Muscle of leg (tissue), 11 donors: Measurements from ENCODE around the gene MYBBP1A. TPM values are rescaled to one million over a fixed set of nuclear protein-coding genes. Genes with fewer than 3 reads are reported as not detected.

Experiments used
- DNase-seq: peaks from one replicate; pipeline ENCODE4 v3.0.0; 2013
- H3K27ac ChIP-seq: one replicate; pipeline ENCODE4 v1.5.1; 2013; ENCODE audit warnings: mild to moderate bottlenecking, low read length, control low read depth
- H3K27me3 ChIP-seq: one replicate; pipeline ENCODE4 v1.6.1; 2013; ENCODE audit warnings: low read length; ENCODE audit not compliant: control insufficient read depth, insufficient read depth
- H3K36me3 ChIP-seq: one replicate; pipeline ENCODE4 v1.6.1; 2013; ENCODE audit warnings: low read length; ENCODE audit not compliant: control insufficient read depth, insufficient read depth
- H3K4me1 ChIP-seq: one replicate; pipeline ENCODE4 v1.6.1; 2013; ENCODE audit warnings: low read length; ENCODE audit not compliant: control insufficient read depth, insufficient read depth
- H3K4me3 ChIP-seq: one replicate; pipeline ENCODE4 v1.5.1; 2013; ENCODE audit warnings: low read length, control low read depth
- H3K9me3 ChIP-seq: replicated peaks from 2 replicates; pipeline ENCODE4 v1.6.1; 2013; ENCODE audit warnings: low read depth, low read length; ENCODE audit not compliant: control insufficient read depth
- WGBS: methylation state at CpG from one replicate; pipeline ENCODE4 v1.1.5; 2013; ENCODE audit warnings: missing lambda C conversion rate; ENCODE audit not compliant: insufficient coverage; 5-methylcytosine and 5-hydroxymethylcytosine counted together
- polyA plus RNA-seq, 8 donors: library from polyadenylated mRNA; unstranded; fragments of 120-200 nt; gene quantifications; one replicate each; pipeline versions ENCODE4 v1.2.1 to v1.2.3, GENCODE V29; 2013; ENCODE audit warnings: inconsistent platforms in 1 of 8, low replicate concordance in 1 of 8; ENCODE audit not compliant: insufficient read length in 8 of 8, insufficient read depth in 1 of 8
- total RNA-seq: library from RNA; stranded (reverse); fragments of 120-200 nt; gene quantifications from one replicate; pipeline ENCODE4 v1.2.4, GENCODE V29; 2013

The MYBBP1A gene
- total and polyA plus RNA-seq, 9 donors = 25.5 to 42.3 (median 34.3) TPM

- no peak overlapping the region for H3K4me3 ChIP-seq
- DNase-seq = peak; percentile 62
- no peaks in the 10 kb centered on the region for H3K9me3 ChIP-seq
- H3K27ac ChIP-seq = peak overlapping the region; percentile 59
- H3K36me3 ChIP-seq = peaks cover 47% of the 10 kb centered on the region
- peaks cover 7% of the 10 kb centered on the region for H3K27me3 ChIP-seq
- 15% methylated on average over 5 of the region's 18 CpGs for WGBS
- peaks cover 61% of the 10 kb centered on the region for H3K4me1 ChIP-seq
Measured at GRCh38 chr17:4536742-4537411, 18.3 kb downstream of the MYBBP1A start.

DNA sequence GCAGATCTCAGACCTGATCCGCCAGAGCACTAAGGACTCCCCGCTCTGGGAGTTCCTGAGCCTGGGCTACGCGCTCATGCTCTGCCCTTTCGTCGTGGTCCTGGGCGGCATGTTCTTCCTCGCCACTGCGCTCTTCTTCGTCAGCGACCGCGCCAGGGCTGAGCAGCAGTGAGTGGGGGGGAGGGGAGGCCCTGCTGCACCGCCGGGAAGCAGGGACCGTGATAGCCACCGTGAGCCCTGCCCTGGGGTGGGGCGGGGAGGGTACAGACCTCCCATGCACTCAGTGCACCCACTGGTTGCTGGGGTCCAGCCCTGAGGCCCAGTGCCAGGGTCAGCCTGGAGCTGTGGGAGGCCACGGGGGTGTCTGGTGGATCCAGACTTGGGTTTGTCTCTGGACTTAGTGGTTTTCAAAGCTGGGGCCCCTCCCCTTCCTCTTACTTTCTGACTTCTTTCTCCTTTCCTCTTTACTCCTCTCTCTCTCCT is 18.9 kb downstream of the MYBBP1A start:
- 11% methylated on average over 17 of the region's 19 CpGs for WGBS
- DNase-seq = no peak
- H3K36me3 ChIP-seq = peaks cover 41% of the 10 kb centered on the region
- H3K4me1 ChIP-seq = peaks cover 66% of the 10 kb centered on the region
- H3K9me3 ChIP-seq = no peaks in the 10 kb centered on the region
- no peak overlapping the region for H3K4me3 ChIP-seq
- H3K27me3 ChIP-seq = peaks cover 8% of the 10 kb centered on the region
- peak overlapping the region; percentile 59 for H3K27ac ChIP-seq

GRCh38 chr17:4535667-4536258 is 19.4 kb downstream of the MYBBP1A start:
- 13% methylated on average over 19 of the region's 19 CpGs for WGBS
- no peaks in the 10 kb centered on the region for H3K9me3 ChIP-seq
- peaks cover 70% of the 10 kb centered on the region for H3K4me1 ChIP-seq
- H3K36me3 ChIP-seq = peaks cover 36% of the 10 kb centered on the region
- DNase-seq = no peak
- H3K27ac ChIP-seq = no peak overlapping the region
- peaks cover 9% of the 10 kb centered on the region for H3K27me3 ChIP-seq
- no peak overlapping the region for H3K4me3 ChIP-seq

DNA sequence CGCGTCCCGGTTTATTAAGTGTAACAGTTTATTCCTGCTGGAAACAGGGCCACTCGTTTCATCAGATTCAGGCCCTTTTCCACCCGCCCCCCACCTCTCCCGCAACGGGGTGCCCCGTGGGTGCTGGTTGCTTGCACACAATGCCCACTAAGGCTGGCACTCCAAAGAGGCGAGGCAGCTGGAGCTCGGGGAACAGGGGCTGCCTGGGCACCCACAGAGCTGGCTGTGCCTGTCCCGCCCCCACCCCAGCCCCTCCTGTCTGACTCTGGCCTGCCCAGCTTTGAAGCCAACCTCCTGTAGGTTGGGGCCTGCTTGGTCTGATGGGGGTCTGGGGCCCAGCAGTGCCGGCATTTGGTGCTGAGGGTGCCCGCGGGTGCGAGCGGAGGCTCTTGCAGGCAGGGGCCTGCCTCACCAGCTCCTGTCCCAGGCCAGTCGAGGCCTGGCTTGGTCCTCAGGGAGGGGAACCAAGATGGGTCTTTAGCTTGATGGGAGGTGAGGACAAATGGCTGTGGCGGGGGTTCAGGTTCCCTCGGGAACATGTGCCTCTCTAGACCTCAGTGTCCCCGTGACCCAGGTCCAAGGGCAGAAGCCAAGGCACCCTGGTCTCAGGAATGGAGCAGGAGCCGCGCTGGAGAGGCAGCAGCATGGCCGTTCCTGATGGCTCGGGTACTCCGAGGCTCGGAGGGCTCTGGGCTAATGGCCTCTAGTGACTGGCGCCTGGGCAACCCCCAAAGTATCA is 20.1 kb downstream of the MYBBP1A start:
- 62% methylated on average over 23 of the region's 27 CpGs for WGBS
- Histone ChIP-seq H3K27ac (no peak overlapping the region), H3K36me3 (peaks cover 30% of the 10 kb centered on the region), H3K4me1 (peaks cover 72% of the 10 kb centered on the region), H3K9me3 (no peaks in the 10 kb centered on the region), H3K4me3 (no peak overlapping the region), H3K27me3 (peaks cover 9% of the 10 kb centered on the region)
- DNase-seq = no peak

DNA sequence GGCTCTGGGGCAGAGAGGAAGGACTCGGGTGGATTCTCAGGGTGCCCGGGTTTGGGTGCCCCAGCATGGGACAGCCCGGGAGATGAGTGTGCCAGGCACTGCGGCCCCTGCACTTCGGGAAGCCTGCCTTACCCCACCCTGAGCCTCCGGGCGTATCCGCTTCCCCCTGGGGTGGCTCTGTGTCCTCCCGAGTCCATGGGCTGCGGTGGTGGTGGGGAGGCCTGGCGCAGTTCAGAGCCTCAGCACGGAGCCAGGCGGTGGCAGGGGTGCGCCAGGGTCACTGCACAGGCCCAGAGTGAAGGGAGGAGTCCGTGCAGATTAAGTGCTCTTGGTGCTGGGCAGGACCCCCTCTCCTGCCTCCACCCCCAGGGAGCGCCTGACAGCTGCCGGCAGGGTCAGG is 20.7 kb downstream of the MYBBP1A start:
- peaks cover 24% of the 10 kb centered on the region for H3K36me3 ChIP-seq
- H3K4me1 ChIP-seq = peaks cover 74% of the 10 kb centered on the region
- peaks cover 9% of the 10 kb centered on the region for H3K27me3 ChIP-seq
- no peaks in the 10 kb centered on the region for H3K9me3 ChIP-seq
- peak overlapping the region; percentile 29 for H3K27ac ChIP-seq
- 77% methylated on average over 7 of the region's 17 CpGs for WGBS
- DNase-seq = no peak
- H3K4me3 ChIP-seq = no peak overlapping the region

DNA sequence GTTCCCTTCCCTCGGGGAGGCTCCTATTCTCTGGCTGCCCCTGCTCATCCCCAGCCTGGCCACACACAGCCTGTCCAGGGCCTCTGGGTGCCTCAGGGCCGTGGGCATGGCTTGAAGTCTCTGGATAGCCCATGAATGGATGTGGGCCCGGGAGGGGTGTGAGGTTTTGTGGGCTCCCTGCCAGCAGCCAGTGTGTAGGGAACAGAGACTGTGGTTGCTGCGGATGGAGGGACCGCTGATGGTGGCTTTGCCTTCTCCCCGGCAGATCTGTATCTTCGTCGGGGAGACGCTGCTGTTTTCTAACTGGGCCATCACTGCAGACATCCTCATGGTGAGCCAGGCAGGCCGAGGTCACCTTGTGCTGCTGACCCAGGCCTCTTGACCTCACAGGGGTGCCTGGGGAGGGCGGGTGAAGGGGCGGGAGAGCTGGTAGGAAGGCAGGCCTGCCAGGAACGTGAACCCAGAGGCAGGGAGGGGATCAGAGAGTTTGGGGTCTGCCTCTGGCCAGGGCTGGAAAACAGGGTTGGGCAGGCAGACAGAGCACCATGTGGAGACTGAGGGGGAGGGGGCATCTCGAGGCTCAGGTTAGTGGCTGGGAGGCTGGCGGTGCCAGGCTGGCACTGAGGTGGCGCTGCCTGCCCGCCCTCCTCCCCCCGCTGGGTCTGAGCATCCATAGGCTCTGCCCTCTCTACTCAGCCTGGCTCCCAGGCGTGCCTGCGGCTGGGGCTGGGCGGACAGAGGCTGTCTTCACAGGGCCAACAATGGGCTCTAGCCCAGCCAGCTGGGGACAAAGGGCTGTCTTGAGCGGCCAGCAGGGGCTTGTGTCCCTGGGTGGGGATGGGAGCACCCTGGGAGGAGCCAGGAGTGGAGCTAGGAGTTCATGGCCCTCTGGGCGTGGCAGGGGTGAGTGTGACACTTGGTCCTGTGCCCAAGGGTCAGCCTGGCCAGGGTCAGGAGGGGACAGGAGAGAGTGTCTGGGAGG is 21.4 kb downstream of the MYBBP1A start:
- Histone ChIP-seq H3K27ac (peak overlapping the region; percentile 29), H3K36me3 (peaks cover 17% of the 10 kb centered on the region), H3K4me3 (no peak overlapping the region), H3K4me1 (peaks cover 72% of the 10 kb centered on the region), H3K9me3 (no peaks in the 10 kb centered on the region), H3K27me3 (peaks cover 9% of the 10 kb centered on the region)
- WGBS = 57% methylated on average over 18 of the region's 23 CpGs
- DNase-seq = no peak

DNA sequence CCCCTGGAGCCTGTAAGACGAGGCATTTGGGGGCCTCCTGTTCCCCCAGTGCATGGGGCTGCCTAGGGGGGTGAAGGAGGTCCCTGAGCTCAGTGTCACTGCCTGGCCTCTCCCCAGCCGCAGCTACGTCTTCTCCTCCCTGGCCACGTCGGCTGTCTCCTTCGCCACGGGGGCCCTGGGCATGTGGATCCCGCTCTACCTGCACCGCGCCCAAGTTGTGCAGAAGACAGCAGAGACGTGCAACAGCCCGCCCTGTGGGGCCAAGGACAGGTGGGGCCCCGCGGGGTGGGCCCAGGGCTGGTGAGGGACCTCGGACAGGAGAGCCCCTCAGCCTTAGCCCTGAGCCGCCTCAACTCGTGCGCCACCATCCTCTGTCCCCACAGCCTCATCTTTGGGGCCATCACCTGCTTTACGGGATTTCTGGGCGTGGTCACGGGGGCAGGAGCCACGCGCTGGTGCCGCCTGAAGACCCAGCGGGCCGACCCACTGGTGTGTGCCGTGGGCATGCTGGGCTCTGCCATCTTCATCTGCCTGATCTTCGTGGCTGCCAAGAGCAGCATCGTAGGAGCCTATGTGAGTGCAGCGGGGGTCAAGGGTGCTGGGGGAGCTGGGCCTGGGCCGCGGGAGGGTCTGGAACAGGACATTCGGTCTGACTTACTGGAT is 22.2 kb downstream of the MYBBP1A start:
- H3K36me3 ChIP-seq = peaks cover 9% of the 10 kb centered on the region
- H3K27me3 ChIP-seq = peaks cover 9% of the 10 kb centered on the region
- no peaks in the 10 kb centered on the region for H3K9me3 ChIP-seq
- peaks cover 63% of the 10 kb centered on the region for H3K4me1 ChIP-seq
- WGBS = 85% methylated on average over 32 of the region's 33 CpGs
- H3K27ac ChIP-seq = no peak overlapping the region
- no peak for DNase-seq
- no peak overlapping the region for H3K4me3 ChIP-seq

DNA sequence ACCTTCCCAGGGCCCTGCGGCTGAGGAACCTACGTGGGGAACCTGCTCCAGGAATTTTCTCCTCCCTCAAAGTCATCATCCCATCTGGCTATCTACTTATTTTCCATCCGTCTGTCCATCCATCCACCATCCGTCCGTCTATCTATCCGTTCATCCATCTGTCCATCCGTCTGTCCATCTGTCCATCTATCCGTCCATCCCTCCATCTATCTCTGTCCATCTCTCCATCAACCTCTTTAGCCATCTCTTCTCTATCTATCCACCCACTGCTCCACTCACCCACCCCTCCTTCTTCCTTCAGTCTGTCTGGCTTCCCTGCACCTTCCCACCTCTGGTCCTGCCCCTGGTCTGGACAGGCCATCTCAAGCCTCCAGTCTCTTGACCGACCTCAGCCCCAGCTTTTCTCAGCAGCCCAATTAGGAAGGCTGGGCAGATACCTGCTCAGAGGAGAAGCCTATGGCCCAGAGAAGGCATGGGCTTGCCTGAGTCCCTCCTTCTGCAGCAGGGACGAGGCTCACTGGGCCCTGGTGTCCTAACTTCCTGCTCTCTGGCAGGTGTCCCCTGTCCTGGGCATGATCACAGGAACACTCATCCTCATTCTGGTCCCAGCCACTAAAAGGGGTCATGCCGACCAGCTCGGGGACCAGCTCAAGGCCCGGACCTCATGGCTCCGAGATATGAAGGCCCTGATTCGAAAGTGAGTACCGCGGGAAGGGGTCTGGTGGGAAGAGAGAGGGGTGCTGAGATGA is 23.0 kb downstream of the MYBBP1A start:
- H3K27ac ChIP-seq = peak overlapping the region; percentile 69
- no peaks in the 10 kb centered on the region for H3K9me3 ChIP-seq
- H3K36me3 ChIP-seq = peaks cover under 1% of the 10 kb centered on the region
- WGBS = 91% methylated on average over 15 of the region's 17 CpGs
- H3K4me3 ChIP-seq = no peak overlapping the region
- H3K4me1 ChIP-seq = peaks cover 55% of the 10 kb centered on the region
- H3K27me3 ChIP-seq = peaks cover 9% of the 10 kb centered on the region
- no peak for DNase-seq
